ENCODE results near the gene TEX44. TPM values are rescaled to one million over a fixed set of nuclear protein-coding genes. Genes with fewer than 3 reads are reported as not detected.
"Not testable (repeated sequence)": the region's sequence is repeated elsewhere in the genome, so short reads cannot be mapped to it uniquely, and the experiment has no call there.

TEX44 gene
- total and polyA plus RNA-seq, 8 donors, result not detected

- H3K9me3 ChIP-seq, result no peaks in the 10 kb centered on the region
- no peaks in the 10 kb centered on the region for H3K27me3 ChIP-seq
- DNase-seq, result no peak
- H3K4me1 ChIP-seq, result no peaks in the 10 kb centered on the region
- WGBS, 2 donors, result 62% methylated on average over 11 of the region's 11 CpGs
- ATAC-seq, result no peak
- intact Hi-C loops (cut with DNase I), result no loop called here
- no peak overlapping the region for H3K27ac ChIP-seq
- FAIRE-seq, result no peak
- no peak overlapping the region for H3K4me3 ChIP-seq
- no peak for TF ChIP-seq CTCF (IDR thresholded peaks at IDR 0.05)
- H3K36me3 ChIP-seq, result no peaks in the 10 kb centered on the region
These were observed 8.7 kb upstream of the TEX44 start for GRCh38 chr2:231583982-231584381.

- H3K4me1 ChIP-seq; DNase-seq; intact Hi-C loops (cut with DNase I); H3K27ac ChIP-seq; H3K36me3 ChIP-seq; FAIRE-seq; H3K4me3 ChIP-seq; H3K27me3 ChIP-seq; H3K9me3 ChIP-seq; ATAC-seq: not testable (repeated sequence)
- whole genome bisulfite sequencing, 2 donors, result 88 to 94% methylated on average over 1 of the region's 1 CpG
These were observed 4.9 kb upstream of the TEX44 start for GRCh38 chr2:231587744-231588143.

GRCh38 chr2:231589656-231590055 lies 3.0 kb upstream of the TEX44 start:
- Histone ChIP-seq H3K9me3 (no peaks in the 10 kb centered on the region), H3K27me3 (no peaks in the 10 kb centered on the region), H3K4me1 (no peaks in the 10 kb centered on the region), H3K4me3 (no peak overlapping the region), H3K27ac (no peak overlapping the region), H3K36me3 (no peaks in the 10 kb centered on the region)
- intact Hi-C loops (cut with DNase I), result no loop called here
- TF ChIP-seq CTCF (IDR thresholded peaks at IDR 0.05), result no peak
- DNase-seq (no peak), FAIRE-seq (no peak), ATAC-seq (no peak)
- WGBS, 2 donors, result 85 to 86% methylated on average over 7 of the region's 7 CpGs

- H3K9me3 ChIP-seq, result no peaks in the 10 kb centered on the region
- H3K27me3 ChIP-seq, result no peaks in the 10 kb centered on the region
- no peak for TF ChIP-seq CTCF (IDR thresholded peaks at IDR 0.05)
- no peak for FAIRE-seq
- DNase-seq, result no peak
- intact Hi-C loops (cut with DNase I), result no loop called here
- no peaks in the 10 kb centered on the region for H3K36me3 ChIP-seq
- H3K27ac ChIP-seq, result no peak overlapping the region
- H3K4me1 ChIP-seq, result no peaks in the 10 kb centered on the region
- WGBS, 2 donors, result 61 to 67% methylated on average over 6 of the region's 6 CpGs
- ATAC-seq, result peak in 1 of 4 donors; percentile 35
- no peak overlapping the region for H3K4me3 ChIP-seq
These were observed 2.0 kb upstream of the TEX44 start for GRCh38 chr2:231590614-231591013.

- ATAC-seq, result no peak
- 90 to 91% methylated on average over 16 of the region's 16 CpGs for WGBS, 2 donors
- intact Hi-C loops (cut with DNase I), result no loop called here
These were observed 1.0 kb downstream of the TEX44 start for GRCh38 chr2:231593666-231594065.

More at GRCh38 chr2:231593666-231594065, 1.0 kb downstream of the TEX44 start:
- no peak for TF ChIP-seq CTCF (IDR thresholded peaks at IDR 0.05)
- Histone ChIP-seq H3K4me1 (no peaks in the 10 kb centered on the region), H3K36me3 (no peaks in the 10 kb centered on the region), H3K27me3 (no peaks in the 10 kb centered on the region), H3K4me3 (no peak overlapping the region), H3K9me3 (no peaks in the 10 kb centered on the region), H3K27ac (no peak overlapping the region)
- no peak for FAIRE-seq
- DNase-seq, result no peak
